HAP-1 (cell line): Measurements from ENCODE around the gene SENP1.
A peak's percentile ranks its signal among the peaks of the same experiment; 100 is the strongest.

Experiments
- DNase-seq, 2 experiments: peaks; one replicate each; pipeline ENCODE4 v3.0.0-alpha.2; 2016 to 2020; ENCODE audit warnings: low spot score in 2 of 2
- H3K27me3 ChIP-seq: fragments of 250-450 bp; sonication (Bioruptor Pico); 2 replicates; pipeline ENCODE4 v1.5.1; 2020; ENCODE audit warnings: low read depth, mild to moderate bottlenecking, moderate library complexity
- H3K36me3 ChIP-seq: fragments of 250-450 bp; sonication (Bioruptor Pico); replicated peaks from 2 replicates; pipeline ENCODE4 v1.5.1; 2020; ENCODE audit warnings: mild to moderate bottlenecking
- H3K4me1 ChIP-seq: fragments of 250-450 bp; sonication (Bioruptor Pico); 2 replicates; pipeline ENCODE4 v1.5.1; 2020; ENCODE audit warnings: mild to moderate bottlenecking
- H3K4me3 ChIP-seq: fragments of 250-450 bp; sonication (Bioruptor Pico); 2 replicates; pipeline ENCODE4 v1.5.1; 2020; ENCODE audit warnings: mild to moderate bottlenecking, moderate library complexity
- H3K9me3 ChIP-seq: fragments of 250-450 bp; sonication (Bioruptor Pico); 2 replicates; pipeline ENCODE4 v1.5.1; 2020; ENCODE audit warnings: mild to moderate bottlenecking, moderate library complexity
- in situ Hi-C: fragments of 300-500 bp; cut with MboI; formaldehyde crosslinking; loops from 3 replicates; pipeline ENCODE4 v1.14.3; 2020; ENCODE audit warnings: low sequenced_read_pairs, inconsistent platforms, mixed read lengths

Gene SENP1

GRCh38 chr12:48045965-48046518 is 59.8 kb downstream of the SENP1 start:
- no peak overlapping the region for H3K4me3 ChIP-seq
- H3K4me1 ChIP-seq, result no peaks in the 10 kb centered on the region
- peaks cover 47% of the 10 kb centered on the region for H3K36me3 ChIP-seq
- DNase-seq, result no peak
- in situ Hi-C loops, result no loop called here
- H3K9me3 ChIP-seq, result no peaks in the 10 kb centered on the region
- no peaks in the 10 kb centered on the region for H3K27me3 ChIP-seq

- DNase-seq, result no peak
- in situ Hi-C loops, result no loop called here
- Histone ChIP-seq H3K4me1 (no peaks in the 10 kb centered on the region), H3K36me3 (peaks cover 47% of the 10 kb centered on the region), H3K9me3 (no peaks in the 10 kb centered on the region), H3K4me3 (no peak overlapping the region), H3K27me3 (no peaks in the 10 kb centered on the region)
Observed at GRCh38 chr12:48045061-48045846, 60.6 kb downstream of the SENP1 start.

GRCh38 chr12:48044396-48044795 is 61.5 kb downstream of the SENP1 start:
- no peak for DNase-seq
- Histone ChIP-seq H3K27me3 (no peaks in the 10 kb centered on the region), H3K9me3 (no peaks in the 10 kb centered on the region), H3K4me3 (no peak overlapping the region), H3K36me3 (peaks cover 41% of the 10 kb centered on the region), H3K4me1 (no peaks in the 10 kb centered on the region)
- in situ Hi-C loops, result no loop called here

GRCh38 chr12:48043771-48044170 is 62.1 kb downstream of the SENP1 start:
- Histone ChIP-seq H3K4me3 (no peak overlapping the region), H3K9me3 (no peaks in the 10 kb centered on the region), H3K36me3 (peaks cover 41% of the 10 kb centered on the region), H3K27me3 (no peaks in the 10 kb centered on the region), H3K4me1 (no peaks in the 10 kb centered on the region)
- in situ Hi-C loops, result no loop called here
- no peak for DNase-seq

GRCh38 chr12:48041591-48042423 is 64.1 kb downstream of the SENP1 start:
- peaks cover 5% of the 10 kb centered on the region; the same call in 1 of the 2 replicates for H3K4me1 ChIP-seq
- in situ Hi-C loops, result no loop called here
- H3K4me3 ChIP-seq, result no peak overlapping the region
- DNase-seq, result no peak
- no peaks in the 10 kb centered on the region for H3K9me3 ChIP-seq
- H3K27me3 ChIP-seq, result no peaks in the 10 kb centered on the region
- H3K36me3 ChIP-seq, result peaks cover 25% of the 10 kb centered on the region

- H3K36me3 ChIP-seq, result peaks cover 10% of the 10 kb centered on the region
- no peaks in the 10 kb centered on the region for H3K27me3 ChIP-seq
- H3K4me1 ChIP-seq, result peaks cover 5% of the 10 kb centered on the region; the same call in 1 of the 2 replicates
- H3K9me3 ChIP-seq, result no peaks in the 10 kb centered on the region
- no peak overlapping the region for H3K4me3 ChIP-seq
- no peak for DNase-seq
- in situ Hi-C loops, result no loop called here
Observed at GRCh38 chr12:48040354-48040753, 65.5 kb downstream of the SENP1 start.

GRCh38 chr12:48039151-48039550 is 66.7 kb downstream of the SENP1 start:
- no peaks in the 10 kb centered on the region for H3K9me3 ChIP-seq
- in situ Hi-C loops, result no loop called here
- H3K4me1 ChIP-seq, result peaks cover 5% of the 10 kb centered on the region; the same call in 1 of the 2 replicates
- H3K27me3 ChIP-seq, result no peaks in the 10 kb centered on the region
- no peak overlapping the region for H3K4me3 ChIP-seq
- no peaks in the 10 kb centered on the region for H3K36me3 ChIP-seq
- DNase-seq, result no peak

GRCh38 chr12:48038085-48038484 is 67.8 kb downstream of the SENP1 start:
- in situ Hi-C loops, result no loop called here
- H3K4me1 ChIP-seq, result peaks cover 5% of the 10 kb centered on the region; the same call in 1 of the 2 replicates
- no peak overlapping the region for H3K4me3 ChIP-seq
- no peaks in the 10 kb centered on the region for H3K9me3 ChIP-seq
- no peaks in the 10 kb centered on the region for H3K27me3 ChIP-seq
- no peaks in the 10 kb centered on the region for H3K36me3 ChIP-seq
- no peak for DNase-seq

- Histone ChIP-seq H3K9me3 (no peaks in the 10 kb centered on the region), H3K36me3 (no peaks in the 10 kb centered on the region), H3K4me1 (peaks cover 5% of the 10 kb centered on the region; the same call in 1 of the 2 replicates), H3K4me3 (no peak overlapping the region), H3K27me3 (no peaks in the 10 kb centered on the region)
- in situ Hi-C loops, result no loop called here
- DNase-seq, result peak in 1 of 2 experiments; percentile 61
Observed at GRCh38 chr12:48037267-48037915, 68.5 kb downstream of the SENP1 start.

- DNase-seq, result no peak
- Histone ChIP-seq H3K36me3 (no peaks in the 10 kb centered on the region), H3K27me3 (no peaks in the 10 kb centered on the region), H3K4me1 (peaks cover 5% of the 10 kb centered on the region; the same call in 1 of the 2 replicates), H3K4me3 (no peak overlapping the region), H3K9me3 (no peaks in the 10 kb centered on the region)
- in situ Hi-C loops, result no loop called here
Observed at GRCh38 chr12:48036818-48037217, 69.1 kb downstream of the SENP1 start.

GRCh38 chr12:48034835-48035805 is 70.8 kb downstream of the SENP1 start:
- H3K9me3 ChIP-seq, result no peaks in the 10 kb centered on the region
- no peaks in the 10 kb centered on the region for H3K36me3 ChIP-seq
- DNase-seq, result no peak
- no peak overlapping the region for H3K4me3 ChIP-seq
- H3K27me3 ChIP-seq, result no peaks in the 10 kb centered on the region
- in situ Hi-C loops, result no loop called here
- H3K4me1 ChIP-seq, result peaks cover 5% of the 10 kb centered on the region; the same call in 1 of the 2 replicates

- no peaks in the 10 kb centered on the region for H3K27me3 ChIP-seq
- H3K36me3 ChIP-seq, result no peaks in the 10 kb centered on the region
- DNase-seq, result no peak
- H3K4me1 ChIP-seq, result peaks cover 9% of the 10 kb centered on the region
- H3K4me3 ChIP-seq, result no peak overlapping the region
- H3K9me3 ChIP-seq, result no peaks in the 10 kb centered on the region
- in situ Hi-C loops, result no loop called here
Observed at GRCh38 chr12:48033451-48033850, 72.4 kb downstream of the SENP1 start.

- H3K27me3 ChIP-seq, result no peaks in the 10 kb centered on the region
- in situ Hi-C loops, result no loop called here
- no peak for DNase-seq
Observed at GRCh38 chr12:48032597-48032996, 73.3 kb downstream of the SENP1 start.

More at GRCh38 chr12:48032597-48032996, 73.3 kb downstream of the SENP1 start:
- Histone ChIP-seq H3K4me1 (peaks cover 5% of the 10 kb centered on the region), H3K4me3 (no peak overlapping the region), H3K36me3 (no peaks in the 10 kb centered on the region), H3K9me3 (no peaks in the 10 kb centered on the region)
